K562 (cell line): Measurements from ENCODE around the gene FOXP4. TPM values are rescaled to one million over a fixed set of nuclear protein-coding genes. Genes with fewer than 3 reads are reported as not detected.

ENCODE experiments used
- ATAC-seq: fragments of 200-7000 bp; cut with Tn5 transposase; 3 replicates; pipeline ENCODE4 v1.9.1; 2020; ENCODE audit warnings: moderate library complexity
- BruUV-seq: library from RNA; stranded (reverse); fragments of 400-500 nt; replicated peaks from 2 replicates; lab custom pipeline; 2021; lab: Mats Ljungman, UMichigan
- CTCF ChIA-PET: fragments of 300-600 bp; formaldehyde crosslinking; extraction: SDS; loops from one replicate; lab custom pipeline; 2021; ENCODE audit warnings: low intra/inter-chr PET ratio; lab: Yijun Ruan, JAX
- POLR2A ChIA-PET: fragments of 300-600, 350-650 bp; sonication (Branson Sonifier 250); formaldehyde crosslinking; extraction: SDS; loops from one replicate; lab custom pipeline; 2021; ENCODE audit warnings: antibody characterized with exemption, inconsistent platforms; lab: Yijun Ruan, JAX
- DNase-seq, 4 experiments: peaks; one replicate each; pipeline versions ENCODE4 v3.0.0 to v3.0.0-alpha.2; 2011 to 2018; ENCODE audit warnings: low spot score in 3 of 4, mixed read lengths in 3 of 4; ENCODE audit errors: extremely low read depth in 1 of 4
- FAIRE-seq: peaks from 2 replicates; lab custom pipeline; 2011; peaks lifted over from hg19 to GRCh38; lab: Jason Lieb, UNC
- H2AFZ ChIP-seq: 2 replicates; pipeline ENCODE4 v1.6.0; 2011; ENCODE audit warnings: low read depth, low read length, control low read depth, inconsistent platforms
- H3K27ac ChIP-seq: fragments of 200-600 bp; 3 replicates; pipeline ENCODE4 v1.8.0; 2011; ENCODE audit warnings: low read depth, mild to moderate bottlenecking, control low read depth, inconsistent platforms, low read length, moderate library complexity, mixed read lengths; ENCODE audit errors: extremely low read depth
- H3K27me3 ChIP-seq, 2 experiments: fragments of 300-600 bp in 1 of 2; 2 replicates in 1 of 2; 3 replicates in 1 of 2; pipeline versions ENCODE4 v1.6.0 to v1.8.0; 2011; ENCODE audit warnings: inconsistent platforms in 2 of 2, low read length in 2 of 2, mild to moderate bottlenecking in 1 of 2, mixed read lengths in 1 of 2, moderate library complexity in 1 of 2; ENCODE audit not compliant: control insufficient read depth in 2 of 2, insufficient read depth in 2 of 2
- H3K36me3 ChIP-seq: fragments of 300-600 bp; 3 replicates; pipeline ENCODE4 v1.8.0; 2011; ENCODE audit warnings: mild to moderate bottlenecking, low read length, inconsistent platforms; ENCODE audit not compliant: control insufficient read depth, insufficient read depth
- H3K4me1 ChIP-seq, 2 experiments: fragments of 200-600 bp in 1 of 2; replicated peaks in 1 of 2; 2 replicates in 1 of 2; 3 replicates in 1 of 2; pipeline versions ENCODE4 v1.5.1 to v1.8.0; 2011; ENCODE audit warnings: inconsistent platforms in 2 of 2, low read length in 2 of 2, mild to moderate bottlenecking in 1 of 2, mixed read lengths in 1 of 2, moderate library complexity in 1 of 2; ENCODE audit not compliant: control insufficient read depth in 2 of 2, insufficient read depth in 2 of 2
- H3K4me2 ChIP-seq: 2 replicates; pipeline ENCODE4 v1.6.1; 2011; ENCODE audit warnings: low read length, control low read depth, inconsistent platforms, mixed read lengths; ENCODE audit not compliant: insufficient read depth
- H3K4me3 ChIP-seq: fragments of 200-600 bp; sonication (generic), shearing (Covaris generic); 2 replicates; pipeline ENCODE4 v1.5.1; 2016; ENCODE audit warnings: control low read depth, inconsistent platforms
- H3K79me2 ChIP-seq: fragments of 200-600 bp; 3 replicates; pipeline ENCODE4 v1.8.0; 2011; ENCODE audit warnings: low read length, inconsistent platforms; ENCODE audit not compliant: control insufficient read depth, insufficient read depth
- H3K9ac ChIP-seq, 2 experiments: 2 replicates each; pipeline versions ENCODE4 v1.6.0 to v1.6.1; 2011; ENCODE audit warnings: low read depth in 2 of 2, low read length in 2 of 2, control low read depth in 1 of 2, inconsistent platforms in 1 of 2, mild to moderate bottlenecking in 1 of 2, mixed read lengths in 1 of 2; ENCODE audit not compliant: insufficient read depth in 1 of 2
- H3K9me1 ChIP-seq: one replicate; pipeline ENCODE4 v1.6.0; 2011; ENCODE audit warnings: inconsistent platforms, mild to moderate bottlenecking, low read length, moderate library complexity; ENCODE audit not compliant: control insufficient read depth, insufficient read depth
- H3K9me3 ChIP-seq: replicated peaks from 2 replicates; pipeline ENCODE4 v1.5.1; 2011; ENCODE audit warnings: low read depth, low read length, inconsistent platforms; ENCODE audit not compliant: control insufficient read depth, insufficient read depth
- H4K20me1 ChIP-seq: replicated peaks from 2 replicates; pipeline ENCODE4 v1.6.1; 2011; ENCODE audit warnings: low read length, inconsistent platforms, mixed read lengths; ENCODE audit not compliant: control insufficient read depth, insufficient read depth
- E2F3 ChIP-seq: fragments of 250-450 bp; sonication (Bioruptor Pico); IDR thresholded peaks from 2 replicates; pipeline ENCODE4 v1.4.0; 2020; ENCODE audit warnings: mild to moderate bottlenecking
- EHMT2 ChIP-seq: fragments of 450-650 bp; IDR thresholded peaks from 2 replicates; pipeline ENCODE4 v1.6.1; 2018; ENCODE audit warnings: antibody characterized with exemption
- GATAD2A ChIP-seq: fragments of 450-650 bp; IDR thresholded peaks from 2 replicates; pipeline ENCODE4 v1.6.1; 2017
- SMAD2 ChIP-seq: fragments of 150-350 bp; IDR thresholded peaks from 2 replicates; pipeline ENCODE4 v1.6.1; 2014; ENCODE audit warnings: low read depth, mild to moderate bottlenecking, low read length
- TARDBP ChIP-seq: fragments of 450-650 bp; IDR thresholded peaks from 2 replicates; pipeline ENCODE4 v1.6.1; 2016
- WGBS: fragments of 100-300 bp; shearing (Covaris generic); methylation state at CpG from one replicate; pipeline ENCODE4 v1.1.6; 2016; ENCODE audit warnings: low coverage, mixed read lengths; ENCODE audit not compliant: insufficient coverage; ENCODE audit errors: missing lambda C conversion rate; 5-methylcytosine and 5-hydroxymethylcytosine counted together
- in situ Hi-C: fragments of 300-500 bp; cut with MboI; formaldehyde crosslinking; loops from 4 replicates; pipeline ENCODE4 v1.15.0; 2018; ENCODE audit warnings: inconsistent platforms, mixed read lengths
- intact Hi-C: fragments of 100-400 bp; cut with micrococcal nuclease; formaldehyde crosslinking; loops from 2 replicates; pipeline ENCODE4 v1.14.2; 2022
- polyA plus RNA-seq, 8 experiments: library from polyadenylated mRNA; depleted of rRNA in 4 of 8; stranded (reverse) in 5 of 8; unstranded in 3 of 8; fragments of >200 nt; fragmentation: Nextera tagmentation in 2 of 8; fragmentation: Illumina TruSeq in 1 of 8; extraction: Ambion mirVana in 2 of 8; extraction: Trizol in 1 of 8; gene quantifications; 2 replicates each; pipeline versions ENCODE4 v1.2.1 to v1.2.3, GENCODE V29; 2011 to 2014; ENCODE audit warnings: inconsistent platforms in 1 of 8, missing spikeins in 1 of 8
- total RNA-seq, 7 experiments: library from RNA; depleted of rRNA in 6 of 7; stranded (reverse); fragments of >200 nt in 6 of 7; fragmentation: Illumina TruSeq in 2 of 7; extraction: Trizol in 2 of 7; gene quantifications; 2 replicates each; pipeline versions ENCODE4 v1.2.1 to v1.2.3, GENCODE V29; 2011 to 2021; ENCODE audit warnings: low replicate concordance in 1 of 7
- TF ChIP-seq, protein P1 (sequence below): fragments of 450-650 bp; IDR thresholded peaks from 2 replicates; pipeline ENCODE4 v1.6.1; 2016; ENCODE audit warnings: mild to moderate bottlenecking, moderate library complexity
- TF ChIP-seq, protein P2 (sequence below): fragments of 250-450 bp; sonication (Bioruptor Pico); IDR thresholded peaks from 2 replicates; pipeline ENCODE4 v1.8.0; 2021; ENCODE audit warnings: mild to moderate bottlenecking, moderate library complexity

The FOXP4 gene
- total and polyA plus RNA-seq, 9 of the 15 experiments (the other 6 are each of a cell fraction or from before 2014, with no cell fraction given) = 0.11 to 29.4 (median 2.3) TPM

DNA sequence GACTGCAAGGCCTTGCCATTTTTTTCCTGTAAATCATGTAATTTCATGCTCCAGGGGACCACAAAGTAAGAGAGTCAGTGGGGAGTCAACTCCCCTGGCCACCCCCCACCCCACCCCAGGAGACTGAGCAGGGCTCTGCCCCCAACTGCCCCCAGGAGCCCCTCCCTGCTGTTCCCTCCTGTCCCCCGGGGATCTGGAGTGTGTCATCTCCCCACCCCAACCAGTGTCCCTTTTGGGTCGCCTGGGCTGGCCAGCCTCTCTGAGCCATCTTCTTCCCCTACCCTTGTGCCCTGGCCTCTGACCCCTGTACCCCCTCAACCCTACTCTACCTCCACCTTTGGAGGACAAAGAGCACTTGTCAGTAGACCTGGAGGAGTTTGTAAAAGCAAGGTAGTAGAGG, 29.4 kb downstream of the FOXP4 start:
- in situ Hi-C loops = no loop called here
- DNase-seq (no peak), ATAC-seq (no peak), FAIRE-seq (no peak)
- Histone ChIP-seq H3K4me1 (peaks cover 18 to 27% of the 10 kb centered on the region in 2 experiments), H3K36me3 (peaks cover 22% of the 10 kb centered on the region; the same call in 2 of the 3 replicates), H3K79me2 (no peaks in the 10 kb centered on the region), H3K4me3 (no peak overlapping the region), H3K9ac (no peak overlapping the region), H3K9me3 (no peaks in the 10 kb centered on the region), H2AFZ (no peak overlapping the region), H3K9me1 (no peaks in the 10 kb centered on the region), H4K20me1 (peaks cover 6% of the 10 kb centered on the region; the same call in 1 of the 2 replicates), H3K4me2 (no peak overlapping the region), H3K27ac (no peak overlapping the region), H3K27me3 (no peaks in the 10 kb centered on the region)
- CTCF ChIA-PET = no interaction called here
- BruUV-seq = no TSS peak
- 40% methylated on average over 2 of the region's 2 CpGs for WGBS
- POLR2A ChIA-PET = no interaction called here
- intact Hi-C loops = no loop called here
- no peak for TF ChIP-seq E2F3 (CRISPR knock-in tag)
- TF ChIP-seq, protein P1, sequence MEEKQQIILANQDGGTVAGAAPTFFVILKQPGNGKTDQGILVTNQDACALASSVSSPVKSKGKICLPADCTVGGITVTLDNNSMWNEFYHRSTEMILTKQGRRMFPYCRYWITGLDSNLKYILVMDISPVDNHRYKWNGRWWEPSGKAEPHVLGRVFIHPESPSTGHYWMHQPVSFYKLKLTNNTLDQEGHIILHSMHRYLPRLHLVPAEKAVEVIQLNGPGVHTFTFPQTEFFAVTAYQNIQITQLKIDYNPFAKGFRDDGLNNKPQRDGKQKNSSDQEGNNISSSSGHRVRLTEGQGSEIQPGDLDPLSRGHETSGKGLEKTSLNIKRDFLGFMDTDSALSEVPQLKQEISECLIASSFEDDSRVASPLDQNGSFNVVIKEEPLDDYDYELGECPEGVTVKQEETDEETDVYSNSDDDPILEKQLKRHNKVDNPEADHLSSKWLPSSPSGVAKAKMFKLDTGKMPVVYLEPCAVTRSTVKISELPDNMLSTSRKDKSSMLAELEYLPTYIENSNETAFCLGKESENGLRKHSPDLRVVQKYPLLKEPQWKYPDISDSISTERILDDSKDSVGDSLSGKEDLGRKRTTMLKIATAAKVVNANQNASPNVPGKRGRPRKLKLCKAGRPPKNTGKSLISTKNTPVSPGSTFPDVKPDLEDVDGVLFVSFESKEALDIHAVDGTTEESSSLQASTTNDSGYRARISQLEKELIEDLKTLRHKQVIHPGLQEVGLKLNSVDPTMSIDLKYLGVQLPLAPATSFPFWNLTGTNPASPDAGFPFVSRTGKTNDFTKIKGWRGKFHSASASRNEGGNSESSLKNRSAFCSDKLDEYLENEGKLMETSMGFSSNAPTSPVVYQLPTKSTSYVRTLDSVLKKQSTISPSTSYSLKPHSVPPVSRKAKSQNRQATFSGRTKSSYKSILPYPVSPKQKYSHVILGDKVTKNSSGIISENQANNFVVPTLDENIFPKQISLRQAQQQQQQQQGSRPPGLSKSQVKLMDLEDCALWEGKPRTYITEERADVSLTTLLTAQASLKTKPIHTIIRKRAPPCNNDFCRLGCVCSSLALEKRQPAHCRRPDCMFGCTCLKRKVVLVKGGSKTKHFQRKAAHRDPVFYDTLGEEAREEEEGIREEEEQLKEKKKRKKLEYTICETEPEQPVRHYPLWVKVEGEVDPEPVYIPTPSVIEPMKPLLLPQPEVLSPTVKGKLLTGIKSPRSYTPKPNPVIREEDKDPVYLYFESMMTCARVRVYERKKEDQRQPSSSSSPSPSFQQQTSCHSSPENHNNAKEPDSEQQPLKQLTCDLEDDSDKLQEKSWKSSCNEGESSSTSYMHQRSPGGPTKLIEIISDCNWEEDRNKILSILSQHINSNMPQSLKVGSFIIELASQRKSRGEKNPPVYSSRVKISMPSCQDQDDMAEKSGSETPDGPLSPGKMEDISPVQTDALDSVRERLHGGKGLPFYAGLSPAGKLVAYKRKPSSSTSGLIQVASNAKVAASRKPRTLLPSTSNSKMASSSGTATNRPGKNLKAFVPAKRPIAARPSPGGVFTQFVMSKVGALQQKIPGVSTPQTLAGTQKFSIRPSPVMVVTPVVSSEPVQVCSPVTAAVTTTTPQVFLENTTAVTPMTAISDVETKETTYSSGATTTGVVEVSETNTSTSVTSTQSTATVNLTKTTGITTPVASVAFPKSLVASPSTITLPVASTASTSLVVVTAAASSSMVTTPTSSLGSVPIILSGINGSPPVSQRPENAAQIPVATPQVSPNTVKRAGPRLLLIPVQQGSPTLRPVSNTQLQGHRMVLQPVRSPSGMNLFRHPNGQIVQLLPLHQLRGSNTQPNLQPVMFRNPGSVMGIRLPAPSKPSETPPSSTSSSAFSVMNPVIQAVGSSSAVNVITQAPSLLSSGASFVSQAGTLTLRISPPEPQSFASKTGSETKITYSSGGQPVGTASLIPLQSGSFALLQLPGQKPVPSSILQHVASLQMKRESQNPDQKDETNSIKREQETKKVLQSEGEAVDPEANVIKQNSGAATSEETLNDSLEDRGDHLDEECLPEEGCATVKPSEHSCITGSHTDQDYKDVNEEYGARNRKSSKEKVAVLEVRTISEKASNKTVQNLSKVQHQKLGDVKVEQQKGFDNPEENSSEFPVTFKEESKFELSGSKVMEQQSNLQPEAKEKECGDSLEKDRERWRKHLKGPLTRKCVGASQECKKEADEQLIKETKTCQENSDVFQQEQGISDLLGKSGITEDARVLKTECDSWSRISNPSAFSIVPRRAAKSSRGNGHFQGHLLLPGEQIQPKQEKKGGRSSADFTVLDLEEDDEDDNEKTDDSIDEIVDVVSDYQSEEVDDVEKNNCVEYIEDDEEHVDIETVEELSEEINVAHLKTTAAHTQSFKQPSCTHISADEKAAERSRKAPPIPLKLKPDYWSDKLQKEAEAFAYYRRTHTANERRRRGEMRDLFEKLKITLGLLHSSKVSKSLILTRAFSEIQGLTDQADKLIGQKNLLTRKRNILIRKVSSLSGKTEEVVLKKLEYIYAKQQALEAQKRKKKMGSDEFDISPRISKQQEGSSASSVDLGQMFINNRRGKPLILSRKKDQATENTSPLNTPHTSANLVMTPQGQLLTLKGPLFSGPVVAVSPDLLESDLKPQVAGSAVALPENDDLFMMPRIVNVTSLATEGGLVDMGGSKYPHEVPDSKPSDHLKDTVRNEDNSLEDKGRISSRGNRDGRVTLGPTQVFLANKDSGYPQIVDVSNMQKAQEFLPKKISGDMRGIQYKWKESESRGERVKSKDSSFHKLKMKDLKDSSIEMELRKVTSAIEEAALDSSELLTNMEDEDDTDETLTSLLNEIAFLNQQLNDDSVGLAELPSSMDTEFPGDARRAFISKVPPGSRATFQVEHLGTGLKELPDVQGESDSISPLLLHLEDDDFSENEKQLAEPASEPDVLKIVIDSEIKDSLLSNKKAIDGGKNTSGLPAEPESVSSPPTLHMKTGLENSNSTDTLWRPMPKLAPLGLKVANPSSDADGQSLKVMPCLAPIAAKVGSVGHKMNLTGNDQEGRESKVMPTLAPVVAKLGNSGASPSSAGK = no peak
- no peak for TF ChIP-seq TARDBP
- no peak for TF ChIP-seq GATAD2A
- no peak for TF ChIP-seq SMAD2
- TF ChIP-seq, protein P2, sequence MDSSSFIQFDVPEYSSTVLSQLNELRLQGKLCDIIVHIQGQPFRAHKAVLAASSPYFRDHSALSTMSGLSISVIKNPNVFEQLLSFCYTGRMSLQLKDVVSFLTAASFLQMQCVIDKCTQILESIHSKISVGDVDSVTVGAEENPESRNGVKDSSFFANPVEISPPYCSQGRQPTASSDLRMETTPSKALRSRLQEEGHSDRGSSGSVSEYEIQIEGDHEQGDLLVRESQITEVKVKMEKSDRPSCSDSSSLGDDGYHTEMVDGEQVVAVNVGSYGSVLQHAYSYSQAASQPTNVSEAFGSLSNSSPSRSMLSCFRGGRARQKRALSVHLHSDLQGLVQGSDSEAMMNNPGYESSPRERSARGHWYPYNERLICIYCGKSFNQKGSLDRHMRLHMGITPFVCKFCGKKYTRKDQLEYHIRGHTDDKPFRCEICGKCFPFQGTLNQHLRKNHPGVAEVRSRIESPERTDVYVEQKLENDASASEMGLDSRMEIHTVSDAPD (CRISPR knock-in tag) = no peak
- no peak for TF ChIP-seq EHMT2
